BJ (cell line): ENCODE measurements around the gene KLRF1. TPM values are rescaled to one million over a fixed set of nuclear protein-coding genes. Genes with fewer than 3 reads are reported as not detected.
"Not testable (repeated sequence)": the region's sequence is repeated elsewhere in the genome, so short reads cannot be mapped to it uniquely, and the experiment has no call there.

Experiments
- CTCF ChIA-PET: fragments of 350-600 bp; formaldehyde crosslinking; extraction: SDS; loops from one replicate; lab custom pipeline; 2021; ENCODE audit warnings: antibody characterized with exemption, inconsistent platforms; lab: Yijun Ruan, JAX
- POLR2A ChIA-PET: fragments of 300-600 bp; sonication (Branson Sonifier 250); formaldehyde crosslinking; extraction: SDS; loops from one replicate; lab custom pipeline; 2021; ENCODE audit warnings: antibody characterized with exemption; lab: Charles Lee
- DNase-seq: peaks from one replicate; pipeline ENCODE4 v3.0.0-alpha.2; 2011; ENCODE audit warnings: low read depth
- H3K27me3 ChIP-seq: 2 replicates; pipeline ENCODE4 v1.6.0; 2011; ENCODE audit warnings: low read length; ENCODE audit not compliant: control insufficient read depth, insufficient read depth
- H3K36me3 ChIP-seq: 2 replicates; pipeline ENCODE4 v1.5.1; 2011; ENCODE audit warnings: low read length; ENCODE audit not compliant: control insufficient read depth, insufficient read depth
- H3K4me3 ChIP-seq: 2 replicates; pipeline ENCODE4 v1.5.1; 2011; ENCODE audit warnings: low read depth, mild to moderate bottlenecking, control low read depth, low read length
- CTCF ChIP-seq: IDR thresholded peaks from 2 replicates; pipeline ENCODE4 v1.5.1; 2011; ENCODE audit warnings: low read depth, mild to moderate bottlenecking, control low read depth, inconsistent platforms, low read length, moderate library complexity; ENCODE audit not compliant: insufficient read depth
- polyA plus RNA-seq: library from polyadenylated mRNA; depleted of rRNA; stranded (reverse); fragments of >200 nt; gene quantifications from 2 replicates; pipeline ENCODE4 v1.2.3, GENCODE V29; 2011

KLRF1 gene
- polyA plus RNA-seq, 1 experiment, result not detected

GRCh38 chr12:9868951-9869306, 41.6 kb downstream of the KLRF1 start:
- peak overlapping the region; percentile 36 for H3K4me3 ChIP-seq
- CTCF ChIA-PET, result no interaction called here
- POLR2A ChIA-PET, result no interaction called here

GRCh38 chr12:9869307-9870161, 42.3 kb downstream of the KLRF1 start, which contains the start of gene CLEC2B:
Gene CLEC2B (minus strand): TSS chr12:9869354.
- ChIA-PET POLR2A (no interaction called here), CTCF (no interaction called here)
- Histone ChIP-seq H3K27me3 (no peaks in the 10 kb centered on the region), H3K4me3 (peak within 1 kb of the TSS; percentile 36), H3K36me3 (no peaks in the 10 kb centered on the region)
- no peak for TF ChIP-seq CTCF
- DNase-seq, result peak; percentile 81

More at GRCh38 chr12:9868951-9869306, 41.6 kb downstream of the KLRF1 start:
- Histone ChIP-seq H3K36me3 (no peaks in the 10 kb centered on the region), H3K27me3 (no peaks in the 10 kb centered on the region)
- TF ChIP-seq CTCF, result no peak
- no peak for DNase-seq

- Histone ChIP-seq H3K4me3 (no peak overlapping the region), H3K36me3 (no peaks in the 10 kb centered on the region), H3K27me3 (no peaks in the 10 kb centered on the region)
- ChIA-PET POLR2A (no interaction called here), CTCF (no interaction called here)
- no peak for TF ChIP-seq CTCF
- DNase-seq, result no peak
These were observed 43.1 kb downstream of the KLRF1 start for GRCh38 chr12:9870286-9870866.

- Histone ChIP-seq H3K4me3 (no peak overlapping the region), H3K36me3 (no peaks in the 10 kb centered on the region), H3K27me3 (no peaks in the 10 kb centered on the region)
- ChIA-PET POLR2A (no interaction called here), CTCF (no interaction called here)
- DNase-seq, result no peak
- no peak for TF ChIP-seq CTCF
These were observed 44.9 kb downstream of the KLRF1 start for GRCh38 chr12:9872162-9872561.

- no peak overlapping the region for H3K4me3 ChIP-seq
- no peak for DNase-seq
- ChIA-PET POLR2A (no interaction called here), CTCF (no interaction called here)
- TF ChIP-seq CTCF, result no peak
- no peaks in the 10 kb centered on the region for H3K36me3 ChIP-seq
- no peaks in the 10 kb centered on the region for H3K27me3 ChIP-seq
These were observed 45.5 kb downstream of the KLRF1 start for GRCh38 chr12:9872742-9873141.

- DNase-seq, H3K4me3 ChIP-seq, POLR2A ChIA-PET, H3K27me3 ChIP-seq, H3K36me3 ChIP-seq: not testable (repeated sequence)
- CTCF ChIA-PET, result interaction anchor here (1.1 kb wide), 1 partner anchor 14 kb away, joined by 3 read pairs; no protein-coding TSS in a partner anchor
These were observed 48.8 kb downstream of the KLRF1 start for GRCh38 chr12:9876120-9876519.
